Endometrial microvascular endothelial cells (primary cell): ENCODE measurements around the gene PVALEF. TPM values are rescaled to one million over a fixed set of nuclear protein-coding genes. Genes with fewer than 3 reads are reported as not detected.
"Not testable (repeated sequence)": the region's sequence is repeated elsewhere in the genome, so short reads cannot be mapped to it uniquely, and the experiment has no call there.

Experiments used
- in situ Hi-C: cut with HindIII; loops from 2 replicates; pipeline ENCODE4 v1.10.0; 2017; ENCODE audit warnings: low sequenced_read_pairs, low pct_unique_long_range_greater_than_20kb; ENCODE audit errors: inconsistent ontology term
- total RNA-seq: library from RNA; depleted of rRNA; stranded (reverse); fragments of >200 nt; gene quantifications from one replicate; pipeline ENCODE4 v1.2.3, GENCODE V29; 2015; ENCODE audit errors: inconsistent ontology term

PVALEF gene
- total RNA-seq, 1 donor from 2014 or later, result not detected

DNA sequence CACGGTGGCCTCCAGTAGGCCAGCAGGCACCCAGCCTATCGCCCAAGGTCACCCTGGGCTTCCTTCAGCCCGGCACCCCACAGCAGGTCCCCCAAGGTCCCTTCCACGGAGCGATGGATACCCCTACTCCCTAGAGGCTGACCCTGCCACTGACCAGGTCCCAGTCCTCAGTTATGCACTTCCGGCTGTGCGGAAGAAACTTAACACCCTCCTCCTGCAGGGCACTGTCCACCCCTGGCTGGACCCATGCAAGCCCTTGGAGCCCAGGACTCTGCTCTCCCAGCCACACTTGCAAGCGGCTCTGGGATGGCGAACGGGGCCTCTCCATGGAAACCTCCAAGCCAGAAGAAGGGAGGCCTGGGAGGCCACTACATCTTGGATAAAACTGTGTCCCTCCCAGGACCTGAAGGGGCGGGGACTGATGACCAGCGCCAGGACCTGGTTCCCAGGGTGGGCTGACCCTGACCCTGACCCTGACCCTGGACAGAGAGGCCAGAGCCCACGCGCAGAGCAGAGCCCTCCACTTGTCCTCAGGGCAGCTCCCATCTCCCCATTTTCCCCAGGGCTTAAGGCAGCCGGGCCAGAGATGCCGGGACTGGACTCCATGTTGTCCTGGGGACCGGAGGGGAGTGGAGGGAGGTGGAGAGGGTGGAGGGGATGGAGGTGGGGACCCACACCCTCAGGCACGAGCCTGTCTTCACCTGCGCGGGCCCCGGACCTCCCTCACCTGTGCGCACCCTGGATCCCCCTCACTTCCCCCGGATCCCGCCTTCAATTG, 56.7 kb downstream of the PVALEF start:
- in situ Hi-C loops, result no loop called here

DNA sequence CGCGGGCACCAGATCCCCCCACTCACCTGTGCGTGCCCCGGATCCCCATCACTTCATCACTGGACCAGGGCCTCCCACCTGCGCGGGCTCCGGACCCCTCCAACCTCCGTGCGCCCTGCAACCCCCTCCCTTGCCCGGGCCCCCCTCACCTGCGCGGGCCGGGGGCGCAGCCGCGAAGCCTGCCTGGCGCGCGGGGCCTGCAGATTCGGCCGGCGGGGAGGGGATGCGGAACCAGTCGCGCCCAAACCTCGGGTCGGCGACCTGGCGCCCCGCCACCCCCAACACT, 57.3 kb downstream of the PVALEF start:
- in situ Hi-C loops, result no loop called here

DNA sequence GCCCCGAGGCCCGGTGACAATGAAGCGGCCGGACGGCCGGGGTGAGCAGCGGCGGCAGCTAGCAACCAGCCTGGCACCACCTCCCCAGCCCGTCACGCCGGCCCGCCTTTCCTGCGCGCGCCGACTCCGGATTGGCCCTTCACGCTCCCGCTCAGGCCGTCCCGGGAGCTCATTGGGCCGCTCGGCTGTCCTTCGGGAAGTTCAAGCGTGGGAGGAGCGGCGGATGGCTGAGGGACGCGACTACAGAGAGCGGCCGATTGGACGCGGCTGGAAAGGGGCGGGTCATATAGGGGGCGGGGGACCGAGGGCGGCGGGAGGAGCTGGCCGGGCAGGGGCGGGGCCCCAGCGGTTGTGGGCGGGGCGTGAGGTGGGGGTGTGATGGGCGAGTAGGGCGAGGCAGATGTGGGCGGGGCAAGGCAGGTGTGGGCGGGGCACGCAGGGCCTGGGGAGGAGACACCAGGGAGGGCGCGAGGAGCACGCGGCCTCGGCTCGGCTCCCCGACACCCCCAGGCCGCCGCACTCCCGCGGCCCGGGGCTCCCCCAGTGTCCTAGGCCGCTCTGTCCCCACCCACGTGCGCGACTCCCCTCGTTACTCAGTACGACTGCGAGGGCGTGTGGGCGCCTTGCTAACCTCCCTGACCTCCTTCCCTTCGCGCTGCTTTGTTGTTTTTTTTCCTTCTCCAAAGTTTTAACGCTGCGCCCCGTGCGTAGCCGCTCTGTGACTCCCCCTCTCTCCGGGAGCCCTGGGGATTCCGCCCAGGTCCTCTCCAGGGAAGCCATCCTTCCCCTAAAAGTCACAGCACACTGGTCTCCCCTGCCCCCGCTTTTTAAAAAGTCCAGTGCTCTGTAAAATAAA, 57.8 kb downstream of the PVALEF start, which contains the start of gene CEP131:
TSS of gene CEP131 (minus strand) at position 60 of the 856 bp plus-strand sequence. CDS start 2,909 bp downstream, outside the sequence.
- in situ Hi-C loops, result no loop called here

DNA sequence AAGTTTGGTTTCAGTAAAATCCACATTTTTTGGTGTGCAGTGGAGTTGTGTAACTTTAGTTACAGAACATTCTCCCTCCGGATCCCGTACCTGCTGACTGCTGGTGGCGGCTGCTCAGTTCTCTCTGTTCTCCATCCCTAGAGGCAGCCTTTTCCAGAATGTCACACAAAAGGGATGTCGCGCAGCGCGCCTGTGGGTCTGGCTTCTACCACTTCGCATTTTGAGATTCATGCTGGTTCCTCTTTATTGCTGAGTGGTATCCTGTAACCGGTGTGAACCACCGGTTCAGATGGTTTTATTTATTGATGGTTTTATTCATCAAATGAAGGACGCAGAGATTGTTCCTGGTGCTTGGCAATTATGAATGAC, 58.4 kb downstream of the PVALEF start:
- in situ Hi-C loops, result no loop called here

DNA sequence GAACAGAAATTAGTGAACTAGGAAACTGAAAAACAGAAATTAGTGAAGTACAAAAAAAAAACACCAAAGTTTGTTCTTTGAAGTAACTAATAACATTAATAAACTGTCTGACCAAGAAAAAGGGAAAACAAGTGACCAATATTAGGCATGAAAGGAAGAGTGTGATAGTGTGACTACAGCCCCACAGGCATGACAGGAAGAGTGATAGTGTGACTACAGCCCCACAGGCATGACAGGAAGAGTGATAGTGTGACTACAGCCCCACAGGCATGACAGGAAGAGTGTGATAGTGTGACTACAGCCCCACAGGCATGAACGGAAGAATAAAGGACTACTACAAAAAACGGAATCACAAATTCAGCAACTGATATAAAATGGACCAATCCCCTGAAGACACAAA, 62.3 kb downstream of the PVALEF start:
- in situ Hi-C loops, result not testable (repeated sequence)

DNA sequence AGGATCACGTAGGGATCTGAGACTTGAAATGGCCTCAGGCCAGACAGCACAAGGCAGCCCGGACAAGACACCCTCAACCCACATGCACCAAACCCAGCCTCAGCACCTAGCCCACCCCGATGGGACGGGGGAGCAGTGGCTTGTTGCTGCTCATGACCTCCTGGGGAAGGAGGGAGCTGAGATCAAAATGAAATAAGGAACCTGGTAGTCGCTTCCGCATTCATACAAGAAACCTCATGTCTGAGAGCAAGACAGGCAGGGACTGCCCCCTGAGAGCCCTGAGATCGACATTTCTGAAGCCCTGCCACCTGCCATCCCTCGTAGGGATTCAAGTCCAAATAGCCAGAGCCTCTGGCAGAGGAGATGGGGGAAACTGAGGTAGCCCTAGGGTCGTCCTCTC, 63.1 kb downstream of the PVALEF start:
- in situ Hi-C loops, result no loop called here

DNA sequence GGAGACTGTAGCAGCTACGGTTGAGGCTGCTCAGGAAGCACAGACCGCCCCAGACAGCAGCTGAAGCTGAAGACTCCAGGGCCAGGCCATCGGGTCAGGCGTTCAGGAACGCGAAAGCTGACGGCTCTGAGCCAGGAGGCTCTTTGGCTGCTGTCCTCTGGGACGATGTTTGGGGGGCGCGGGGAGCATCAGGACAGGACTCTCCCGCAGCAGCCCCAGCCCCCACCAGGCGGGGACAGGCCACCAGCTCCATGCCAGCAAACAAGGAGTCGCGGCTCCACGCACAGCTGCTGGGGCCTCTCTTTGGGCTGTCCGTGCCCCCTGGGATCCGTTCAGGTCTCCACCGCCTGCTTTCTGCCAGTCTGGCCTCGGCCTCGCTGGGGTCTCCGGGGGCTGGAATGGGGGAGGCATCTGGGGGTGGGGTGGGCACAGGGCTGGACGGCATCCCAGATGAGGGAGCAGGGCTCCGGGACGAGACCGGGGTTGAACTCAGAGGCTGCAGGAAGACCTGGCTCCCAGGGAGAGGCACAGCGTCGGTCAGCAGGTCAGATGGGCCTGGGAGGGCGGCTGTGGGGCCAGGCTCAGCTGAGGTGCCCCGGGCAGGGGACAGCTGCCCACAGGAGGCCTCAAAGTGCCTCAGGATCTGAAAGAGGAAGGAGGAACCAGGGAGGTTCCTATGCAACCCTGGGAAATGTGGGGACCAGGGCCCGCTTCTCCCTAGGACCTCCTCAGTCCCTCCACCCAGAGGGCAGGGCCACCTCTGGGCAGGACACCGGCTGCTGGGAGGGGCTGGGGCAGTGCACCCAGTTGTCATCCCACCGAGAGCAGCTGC, 63.7 kb downstream of the PVALEF start:
- in situ Hi-C loops, result no loop called here

DNA sequence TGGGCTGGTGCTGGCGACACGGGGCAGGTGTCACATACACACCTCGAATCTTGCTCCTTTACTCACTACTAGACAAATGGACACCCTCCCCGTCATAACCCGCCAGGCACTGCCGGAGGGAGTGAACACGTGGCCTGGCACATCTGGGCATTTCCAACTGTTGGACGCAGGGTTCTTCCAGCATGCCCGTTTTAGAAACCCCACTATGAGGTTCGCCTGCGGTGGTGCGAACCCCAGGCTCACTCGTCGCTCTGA, 64.3 kb downstream of the PVALEF start:
- in situ Hi-C loops, result no loop called here

DNA sequence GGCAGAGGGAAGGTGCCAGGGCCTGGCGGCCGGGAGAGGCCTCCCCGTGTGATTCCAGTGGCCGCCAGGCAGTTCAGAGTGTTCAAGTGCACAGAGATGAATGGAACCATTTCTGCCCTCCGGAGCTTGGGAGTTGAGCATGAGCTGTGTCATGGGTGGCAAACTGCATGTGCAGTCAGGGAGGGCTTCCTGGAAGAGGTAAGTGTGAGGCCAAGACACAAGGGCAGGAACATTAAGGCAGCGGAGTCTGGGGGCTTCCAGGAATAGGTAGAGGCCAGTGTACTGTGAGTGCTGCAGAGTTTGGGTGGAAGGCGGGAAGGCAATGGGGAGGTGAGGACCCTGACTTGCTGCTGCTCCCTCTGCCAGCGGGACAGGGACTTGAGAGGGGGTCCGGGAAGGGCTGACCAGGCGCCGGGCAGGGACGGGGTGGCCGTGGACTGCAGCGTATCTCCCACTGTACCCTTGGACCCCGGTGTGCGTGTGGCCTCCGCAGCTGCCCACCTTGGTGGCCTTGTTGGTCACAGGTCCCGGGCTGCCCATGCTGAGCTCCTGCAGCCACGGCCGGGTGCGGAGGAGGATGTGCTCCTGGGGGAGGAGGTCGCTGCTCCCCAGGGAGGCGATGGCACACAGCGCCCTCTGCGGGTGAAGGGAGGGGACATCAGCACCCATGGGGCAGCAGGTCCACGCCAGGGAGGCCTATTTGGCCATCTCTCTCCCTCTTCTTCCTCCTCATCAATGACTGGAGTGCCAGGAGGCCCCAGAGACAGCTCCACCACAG, 64.9 kb downstream of the PVALEF start:
- in situ Hi-C loops, result no loop called here

DNA sequence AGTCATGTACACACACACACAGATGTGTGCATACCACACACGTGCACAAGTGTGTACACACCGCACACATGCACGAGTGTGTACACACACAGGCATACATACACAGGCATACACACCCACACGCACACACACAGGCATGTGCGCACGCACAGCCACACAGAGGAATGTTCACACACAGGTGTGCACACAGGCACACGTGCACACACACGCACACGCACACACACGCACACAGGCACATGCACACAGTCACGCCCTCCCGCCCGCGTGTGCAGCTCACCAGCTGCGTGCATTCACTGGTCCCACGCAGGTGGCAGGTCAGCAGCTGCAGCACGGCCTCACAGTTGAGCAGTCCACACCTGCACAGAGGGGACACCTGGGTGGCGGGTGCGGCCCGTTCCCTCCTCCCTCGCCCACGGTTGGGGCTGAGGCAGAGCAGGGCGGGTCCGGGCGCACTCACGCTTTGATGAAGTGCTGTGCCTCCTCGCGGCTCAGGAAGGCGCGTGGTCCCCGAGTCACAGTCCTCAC, 65.9 kb downstream of the PVALEF start:
- in situ Hi-C loops, result no loop called here

DNA sequence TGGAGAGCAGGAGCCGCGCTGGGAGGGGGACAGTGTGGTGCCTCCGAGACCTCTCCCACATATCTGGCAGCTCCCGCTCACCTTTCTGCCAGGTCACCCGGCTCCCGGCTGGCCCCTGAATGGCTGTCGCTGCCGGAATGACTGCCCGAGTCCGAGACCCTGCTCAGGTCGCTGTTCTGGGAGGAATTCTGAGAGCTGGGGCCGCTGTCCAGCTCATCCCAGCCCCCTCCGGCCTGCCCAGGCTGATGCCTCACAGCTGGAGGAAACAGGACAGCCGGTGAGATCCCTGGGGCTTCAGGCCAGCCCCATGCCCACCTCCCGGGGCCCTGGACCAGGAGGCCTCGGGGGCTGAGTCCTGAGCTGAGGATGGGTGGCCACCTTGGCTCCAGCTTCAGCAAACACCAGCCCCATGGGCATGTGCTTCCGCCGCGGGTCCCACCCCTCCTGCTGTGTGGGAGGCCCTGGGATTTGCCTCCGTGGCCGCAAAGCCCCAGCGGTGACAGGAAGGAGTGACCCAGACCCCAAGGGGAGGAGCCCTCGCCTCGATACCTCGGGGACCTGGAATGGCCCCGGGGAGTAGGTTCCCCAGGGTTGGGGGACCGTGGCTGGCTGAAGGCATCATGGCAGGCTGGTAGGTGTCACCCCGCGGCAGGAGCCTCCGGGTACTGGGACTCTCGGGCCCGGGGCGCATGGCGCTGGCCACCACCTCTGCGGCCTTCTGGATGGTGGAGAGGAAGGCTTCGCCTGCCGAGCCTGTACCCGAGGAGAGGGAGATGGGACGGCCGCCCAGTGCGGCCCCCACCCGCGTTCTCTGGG, 66.7 kb downstream of the PVALEF start:
- in situ Hi-C loops, result no loop called here

Other genes starting within 250 kb of the PVALEF start
- gene CHMP6, start 173.7 kb upstream of the PVALEF start, total RNA-seq, result 48.1 TPM
- gene BAIAP2, start 130.4 kb upstream of the PVALEF start, total RNA-seq, result 35.4 TPM
- gene AATK, start 714 bp downstream of the PVALEF start, total RNA-seq, result 3.3 TPM
- 25.4 TPM for gene CEP131, start 57.5 kb downstream of the PVALEF start, total RNA-seq
- 29.6 TPM for gene TEPSIN, start 73.5 kb downstream of the PVALEF start, total RNA-seq
- gene NDUFAF8, start 73.8 kb downstream of the PVALEF start, total RNA-seq, result 51.4 TPM
- gene SLC38A10, start 129.8 kb downstream of the PVALEF start, total RNA-seq, result 103 TPM
- gene BAHCC1, start 229.9 kb downstream of the PVALEF start, total RNA-seq, result 10.0 TPM